NCI-H748 (cell line): ENCODE results near the gene WDR45B.

Experiments used
- DNase-seq: peaks from one replicate; lab custom pipeline; 2025; ENCODE audit not compliant: unreplicated experiment; lab: John Stamatoyannopoulos, UW

The WDR45B gene

DNA sequence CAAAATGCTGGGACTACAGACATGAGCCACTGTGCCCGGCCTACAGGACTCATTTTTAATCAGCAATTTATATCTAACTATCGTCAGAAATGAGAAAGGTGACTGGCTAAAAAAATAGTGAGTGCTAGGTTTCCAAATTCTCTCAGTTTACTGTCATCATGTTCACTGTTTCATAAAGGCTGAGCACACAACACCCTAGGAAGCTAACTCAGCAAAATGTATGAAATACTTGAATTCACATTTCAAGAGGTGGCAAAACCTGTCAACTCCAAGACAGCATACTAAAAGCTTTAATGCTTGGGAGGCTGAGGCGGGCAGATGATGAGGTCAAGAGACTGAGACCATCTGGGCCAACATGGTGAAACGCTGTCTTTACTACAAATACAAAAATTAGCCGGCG, 16.7 kb downstream of the WDR45B start:
- DNase-seq, result no peak

DNA sequence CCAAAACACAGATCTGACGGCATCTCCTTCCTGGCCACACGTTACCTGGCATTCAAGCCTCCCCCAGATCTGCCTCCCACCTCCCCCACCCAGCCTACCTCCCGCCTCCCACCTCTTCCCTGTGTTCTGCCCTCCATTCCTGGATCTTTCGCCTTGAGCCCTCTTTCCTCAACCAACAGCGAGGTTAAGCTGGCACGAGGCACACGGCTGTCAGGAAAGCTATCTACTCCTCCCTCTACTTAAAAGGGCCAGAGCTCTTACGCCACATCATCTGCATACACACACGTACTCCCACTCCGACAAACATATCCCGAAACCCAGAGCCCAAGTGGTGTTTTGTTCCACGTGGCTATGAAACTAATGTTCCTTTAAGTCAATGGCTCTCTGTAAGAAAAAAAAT, 18.0 kb downstream of the WDR45B start:
- no peak for DNase-seq

DNA sequence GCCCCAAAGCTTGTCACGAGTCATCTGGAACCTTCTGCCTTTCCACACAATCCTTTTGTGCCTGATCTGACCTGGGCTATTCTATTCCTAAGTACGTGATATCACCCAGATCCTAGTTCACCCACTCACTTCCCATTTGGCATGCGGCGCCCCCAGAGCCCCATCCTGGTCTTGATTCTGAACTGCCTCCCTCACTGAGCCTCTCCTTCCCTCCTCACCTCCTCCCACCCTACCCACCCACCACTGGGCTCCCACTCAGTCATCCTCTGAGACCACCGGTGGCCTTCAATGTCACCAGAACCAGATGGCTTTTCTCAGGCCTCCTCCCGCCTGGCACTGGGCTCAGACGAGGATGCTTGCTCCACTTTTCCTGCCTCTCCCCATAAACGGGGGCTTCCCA, 18.5 kb downstream of the WDR45B start:
- DNase-seq, result no peak

DNA sequence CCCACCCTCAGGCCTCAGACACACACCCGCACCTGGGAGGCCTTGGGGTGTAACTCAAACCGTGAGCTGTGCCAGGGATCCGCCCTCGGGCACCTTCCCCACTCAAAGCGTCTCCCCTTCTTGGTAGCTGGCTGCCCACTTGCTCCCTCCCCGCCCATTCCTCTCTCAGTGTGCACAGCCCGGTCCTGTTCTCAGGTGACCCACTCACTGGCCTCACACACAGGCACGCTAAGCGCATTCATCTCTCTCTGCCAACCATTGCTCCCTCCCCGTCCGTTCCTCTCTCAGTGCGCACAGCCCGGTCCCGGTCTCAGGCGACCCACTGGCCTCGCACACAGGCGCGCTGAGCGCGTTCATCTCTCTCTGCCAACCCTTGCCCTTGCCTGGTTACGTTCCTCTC, 20.8 kb downstream of the WDR45B start:
- DNase-seq, result no peak

DNA sequence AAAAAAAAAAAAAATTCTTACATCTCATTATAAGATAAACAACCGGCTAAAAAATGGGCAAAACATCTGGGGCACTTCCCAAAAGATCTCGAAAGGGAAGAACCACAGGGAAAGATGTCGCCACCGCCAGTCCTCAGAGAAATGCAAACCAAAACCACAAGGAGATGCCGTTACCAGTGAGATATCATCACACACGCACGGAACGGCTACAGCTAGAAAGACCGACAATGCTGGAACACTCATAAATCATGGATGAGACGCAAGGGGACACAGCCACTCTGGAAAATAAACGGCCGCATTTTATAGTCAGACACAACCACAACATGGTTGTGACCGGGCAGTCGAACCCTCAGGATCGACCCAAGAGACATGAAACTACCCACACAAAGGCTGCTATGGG, 24.5 kb downstream of the WDR45B start:
- no peak for DNase-seq

DNA sequence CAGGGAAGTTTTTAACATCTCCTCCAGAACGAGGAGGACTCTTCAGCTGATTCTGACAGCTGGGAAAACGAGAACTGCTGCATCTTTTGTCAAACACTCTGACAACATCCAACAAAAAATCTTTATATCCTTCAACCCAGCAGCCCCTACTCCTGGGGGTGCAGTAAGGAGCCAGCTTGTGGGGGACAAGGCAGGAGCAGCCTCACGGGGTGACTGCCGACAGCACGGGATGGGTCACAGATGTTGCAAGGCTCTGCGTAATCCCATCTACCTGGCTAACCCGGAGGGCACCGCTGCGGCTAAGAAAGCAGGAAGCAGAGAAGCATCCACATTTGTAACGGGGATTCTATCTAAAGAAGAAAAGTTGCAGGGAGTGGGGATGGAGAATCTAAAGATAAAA, 28.6 kb downstream of the WDR45B start:
- DNase-seq, result no peak

DNA sequence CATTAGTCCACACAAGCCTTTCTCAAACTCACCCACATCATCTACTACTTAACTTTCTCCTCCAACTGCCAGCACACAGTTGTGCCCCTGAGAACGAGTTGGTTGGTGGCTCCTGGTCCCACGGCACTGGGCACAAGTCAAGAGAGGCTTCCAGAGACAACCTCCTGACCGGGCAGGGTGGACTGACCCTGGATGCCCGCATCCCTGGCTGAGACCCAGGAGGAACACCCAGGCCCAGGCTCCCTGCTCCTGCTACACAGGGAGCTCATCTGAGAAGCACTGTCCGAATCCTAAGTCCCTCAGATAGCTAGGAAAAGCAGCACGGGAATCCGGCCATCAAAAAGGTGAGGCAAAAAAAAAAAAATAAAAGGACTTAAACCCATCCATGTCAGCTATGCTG, 29.0 kb downstream of the WDR45B start:
- no peak for DNase-seq

DNA sequence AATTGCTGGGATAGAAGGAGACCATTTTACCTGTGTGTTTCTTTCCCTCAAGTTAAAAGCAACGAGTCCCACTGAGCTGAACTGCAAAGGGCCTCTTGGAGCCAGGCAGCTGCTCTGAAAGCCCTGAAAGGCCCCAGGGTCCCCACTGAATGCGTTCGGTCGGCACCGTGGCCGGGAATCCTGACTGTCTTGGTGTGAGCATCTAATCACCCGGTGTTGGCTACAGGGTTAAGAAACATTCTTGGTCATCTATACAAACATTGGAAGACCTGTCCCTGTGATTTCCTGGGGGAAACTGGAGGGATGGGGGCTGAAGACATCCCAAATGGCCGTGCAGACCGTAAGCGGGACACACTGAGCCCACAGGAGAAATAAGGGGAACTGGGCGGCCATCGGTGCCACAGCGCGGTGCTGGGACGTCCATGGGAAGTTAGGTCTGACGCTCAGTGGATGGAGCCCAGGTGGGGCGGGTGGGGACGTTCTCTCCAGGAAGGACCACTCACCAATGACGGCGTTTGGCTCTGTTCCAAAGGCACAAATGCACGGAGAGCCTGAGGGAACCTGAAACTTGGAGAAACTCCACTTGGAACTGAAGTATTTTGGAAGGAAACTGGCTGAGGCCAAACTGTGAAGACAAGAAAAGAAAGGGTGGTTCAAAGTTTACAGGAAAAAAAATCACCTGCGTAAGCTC, 32.1 kb downstream of the WDR45B start:
- DNase-seq, result no peak

DNA sequence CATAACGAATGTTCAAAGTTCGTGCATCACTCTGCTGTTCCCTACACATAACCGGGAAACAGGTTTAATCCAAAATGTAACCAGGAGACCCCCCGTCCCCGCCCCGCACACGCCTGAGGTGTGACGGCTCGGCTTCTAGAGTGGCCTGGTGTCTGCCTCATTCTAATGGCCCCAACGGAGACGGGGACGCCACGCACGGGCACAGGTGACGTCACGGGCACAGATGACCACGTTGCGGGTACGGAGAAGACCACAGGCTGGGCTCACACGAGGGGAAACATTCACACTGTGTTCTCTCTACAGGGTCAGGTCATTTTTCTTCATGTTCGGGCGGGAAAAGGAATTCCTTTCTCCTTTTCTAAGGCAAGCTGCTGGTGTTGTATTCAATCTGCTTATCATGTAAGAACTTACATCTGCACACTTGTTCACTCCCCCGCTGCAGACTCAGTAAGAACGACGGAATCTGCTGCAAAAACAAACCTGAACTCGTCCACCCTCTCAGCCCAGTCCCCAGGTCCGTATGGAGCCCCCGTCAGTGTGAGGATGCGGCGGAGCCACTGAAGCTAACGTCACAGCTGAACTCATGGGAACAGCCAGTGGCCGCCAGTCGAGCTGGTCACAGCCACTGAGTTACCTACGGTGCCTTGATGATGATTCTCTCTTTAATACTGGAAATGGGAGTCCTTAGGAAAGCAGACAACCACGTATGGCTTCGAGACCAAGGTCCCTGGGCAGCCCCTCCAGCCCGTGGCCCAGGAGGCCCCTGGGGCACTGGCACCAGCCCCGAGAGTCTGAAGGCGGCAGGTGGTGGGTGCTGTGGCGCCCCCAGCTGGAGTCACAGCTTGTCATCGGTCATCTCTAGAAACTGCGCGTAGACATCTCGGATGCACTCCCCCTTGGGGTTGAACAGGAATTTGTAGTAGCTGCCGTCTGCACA, 32.9 kb downstream of the WDR45B start:
- no peak for DNase-seq

DNA sequence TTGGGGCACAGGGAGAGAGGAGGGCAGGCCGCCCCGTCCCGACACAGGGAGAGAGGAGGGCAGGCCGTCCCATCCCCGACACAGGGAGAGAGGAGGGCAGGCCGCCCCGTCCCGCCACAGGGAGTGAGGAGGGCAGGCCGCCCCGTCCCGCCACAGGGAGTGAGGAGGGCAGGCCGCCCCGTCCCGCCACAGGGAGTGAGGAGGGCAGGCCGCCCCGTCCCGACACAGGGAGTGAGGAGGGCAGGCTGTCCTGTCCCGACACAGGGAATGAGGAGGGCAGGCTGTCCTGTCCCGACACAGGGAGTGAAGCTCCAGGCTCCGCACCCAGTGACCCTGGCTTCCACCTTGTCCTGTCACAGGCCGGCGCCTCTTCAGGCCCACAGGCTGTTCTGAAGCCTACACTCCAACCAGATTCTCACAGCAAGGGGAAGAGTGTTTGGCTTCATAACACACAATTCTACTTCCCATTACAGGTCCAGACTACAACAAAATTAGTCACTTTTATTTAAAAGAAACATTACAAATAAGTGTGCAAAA, 34.1 kb downstream of the WDR45B start:
- DNase-seq, result no peak

DNA sequence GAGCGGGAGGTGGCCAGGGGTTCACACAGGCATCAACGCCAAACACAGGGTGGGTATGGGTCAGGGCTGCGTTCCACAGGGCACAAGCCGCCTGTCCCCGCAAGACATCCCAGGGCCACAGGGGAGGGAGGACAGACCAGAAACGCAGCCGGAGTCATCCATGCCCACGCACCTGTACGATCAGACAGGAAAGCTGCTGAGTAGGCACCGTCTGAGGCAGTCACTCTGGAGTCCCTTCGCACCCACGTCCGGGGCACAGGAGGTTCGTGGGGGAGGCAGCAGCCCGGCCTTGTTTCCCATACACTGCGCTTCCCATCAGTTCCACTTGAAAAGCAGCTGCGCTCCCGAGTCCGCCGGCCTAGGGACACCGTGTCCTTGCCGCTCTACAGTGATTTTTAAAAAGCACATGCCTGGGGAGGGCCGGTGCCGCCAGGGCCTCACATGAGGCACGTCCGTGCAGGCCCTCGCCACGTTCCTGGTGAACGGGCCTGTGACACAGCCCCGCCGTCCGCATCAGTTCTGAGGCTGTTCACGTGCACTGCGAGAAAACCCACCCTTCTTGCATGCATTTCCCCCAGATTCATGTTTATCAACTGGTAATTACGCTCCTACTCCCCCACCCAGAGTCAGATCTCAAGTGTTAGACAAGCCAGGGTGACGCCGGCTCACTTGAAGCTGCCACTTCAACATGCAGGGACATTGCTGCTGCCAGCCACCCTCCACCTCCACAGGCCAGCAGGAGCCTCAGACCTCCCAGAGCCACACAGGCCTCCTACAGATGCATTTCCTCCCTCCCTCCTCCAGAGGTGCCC, 34.8 kb downstream of the WDR45B start:
- no peak for DNase-seq

DNA sequence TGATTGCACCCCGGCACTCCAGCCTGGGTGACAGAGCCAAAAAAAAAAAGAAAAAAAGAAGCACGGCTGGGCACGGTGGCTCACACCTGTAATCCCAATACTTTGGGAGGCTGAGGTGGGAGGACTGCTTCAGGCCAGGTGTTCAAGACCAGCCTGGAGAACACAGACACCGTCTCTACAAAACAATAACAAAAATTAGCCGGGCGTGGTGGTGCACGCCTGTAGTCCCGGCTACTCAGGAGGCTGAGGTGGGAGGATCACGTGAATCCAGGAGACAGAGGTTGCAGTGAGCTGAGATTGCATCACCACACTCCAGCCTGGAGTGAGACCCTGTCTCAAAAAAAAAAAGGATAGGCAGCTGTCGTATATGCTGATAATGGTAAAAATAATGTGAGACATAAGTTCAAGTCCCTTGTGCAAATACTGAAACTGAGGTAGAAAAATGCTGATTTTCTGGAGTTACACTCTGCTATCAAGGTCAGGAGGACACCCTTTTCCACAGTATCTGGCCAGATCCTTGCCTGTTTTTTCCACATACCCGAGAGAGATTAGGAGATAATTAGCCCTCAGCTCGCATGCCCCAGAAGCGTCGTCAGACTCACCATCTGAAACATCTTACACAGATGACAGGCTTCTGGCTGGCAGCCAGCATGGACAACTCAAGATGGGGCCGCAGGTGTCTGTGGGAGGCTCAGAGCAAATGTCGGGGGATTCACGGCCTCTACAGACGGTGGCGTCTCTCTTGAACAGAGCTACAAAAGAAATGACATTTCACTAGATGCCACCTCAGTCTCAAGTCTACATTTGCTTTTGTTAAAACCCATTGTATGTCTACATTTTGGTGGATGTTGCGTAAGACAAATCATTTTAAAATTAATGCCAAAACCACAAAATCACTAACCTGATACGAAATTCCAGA, 36.8 kb downstream of the WDR45B start:
- DNase-seq, result no peak

DNA sequence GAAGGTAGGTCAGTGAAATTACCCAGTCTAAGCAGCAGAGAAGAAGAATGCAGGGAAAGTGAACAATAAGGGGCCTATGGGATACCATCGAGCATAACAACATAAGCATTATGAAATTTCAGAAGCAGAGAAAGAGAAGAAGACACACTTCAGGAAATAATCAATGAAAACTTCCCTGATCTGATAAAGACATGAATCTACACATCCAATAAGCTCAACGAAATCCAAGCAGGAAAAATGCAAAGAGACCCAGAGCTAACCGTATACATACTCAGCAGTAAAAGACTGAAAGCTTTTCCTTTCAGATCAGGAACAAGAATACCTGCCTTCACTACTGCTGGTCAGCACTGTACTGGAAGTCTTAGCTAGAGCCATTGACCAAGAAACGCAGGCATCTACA, 38.6 kb downstream of the WDR45B start:
- DNase-seq, result no peak

DNA sequence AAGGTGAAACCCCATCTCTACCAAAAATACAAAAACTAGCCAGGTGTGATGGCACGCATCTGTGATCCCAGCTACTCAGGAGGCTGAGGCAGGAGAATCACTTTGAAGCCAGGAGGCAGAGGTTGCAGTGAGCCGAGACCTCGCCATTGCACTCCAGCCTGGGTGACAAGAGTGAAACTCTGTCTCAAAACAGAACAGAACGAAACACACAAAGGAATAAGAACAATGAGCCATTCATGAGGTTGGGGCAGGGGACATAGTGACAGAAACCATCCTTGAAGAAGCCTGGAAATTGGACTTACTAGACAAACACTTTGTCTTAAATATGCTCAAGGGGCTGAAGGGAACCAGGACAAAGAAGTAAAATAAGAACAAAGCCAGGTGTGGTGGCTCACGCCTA, 39.4 kb downstream of the WDR45B start:
- no peak for DNase-seq

DNA sequence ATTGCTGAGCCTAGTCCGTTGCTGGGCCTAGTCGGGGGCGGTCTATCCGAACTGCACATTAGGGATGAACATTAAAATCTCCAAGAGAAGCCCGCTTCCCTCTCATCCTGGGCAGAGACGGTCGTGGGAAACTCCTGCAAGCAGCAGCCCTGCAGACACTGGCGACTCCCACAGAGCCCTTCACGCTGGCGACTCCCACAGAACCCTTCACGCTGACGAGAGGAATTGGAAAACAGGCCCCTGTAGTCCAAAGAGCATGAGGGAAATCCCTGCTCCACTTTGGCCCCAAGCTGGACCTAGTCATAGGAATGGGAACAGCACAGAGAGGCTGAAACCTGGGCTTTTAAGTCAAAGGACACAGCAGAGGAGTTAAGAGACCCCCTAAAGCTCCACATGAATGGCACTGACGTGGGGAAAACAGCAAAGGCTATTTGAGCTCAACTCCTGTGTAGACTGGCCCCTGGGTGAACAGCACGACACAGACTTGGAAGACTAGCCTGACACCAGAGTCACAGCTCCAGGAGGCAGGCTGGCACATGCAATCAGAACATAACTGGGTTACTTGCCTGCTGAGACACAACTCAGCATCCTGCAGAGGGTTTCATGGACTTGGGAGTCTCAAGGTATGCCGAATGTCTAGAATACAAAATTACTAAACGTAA, 42.2 kb downstream of the WDR45B start:
- no peak for DNase-seq

DNA sequence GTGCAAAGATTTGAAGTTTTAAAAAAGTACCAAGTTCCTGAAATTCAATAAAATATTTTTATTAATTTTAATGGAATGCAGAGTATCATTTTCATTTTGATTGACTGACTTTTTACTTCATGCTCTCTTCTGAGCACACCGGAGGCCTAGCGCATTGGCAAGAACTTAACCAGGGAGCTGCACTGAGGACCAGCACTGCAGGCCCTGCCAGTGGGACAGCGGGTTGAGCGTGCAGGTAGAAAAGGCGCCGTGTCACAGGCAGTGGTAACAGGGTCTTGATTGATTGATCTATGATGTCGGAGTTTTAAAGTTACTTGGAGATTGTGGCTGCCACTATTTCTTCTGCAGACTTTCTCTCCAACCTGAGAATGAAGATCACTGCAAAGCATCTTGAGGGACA, 43.7 kb downstream of the WDR45B start:
- DNase-seq, result no peak

DNA sequence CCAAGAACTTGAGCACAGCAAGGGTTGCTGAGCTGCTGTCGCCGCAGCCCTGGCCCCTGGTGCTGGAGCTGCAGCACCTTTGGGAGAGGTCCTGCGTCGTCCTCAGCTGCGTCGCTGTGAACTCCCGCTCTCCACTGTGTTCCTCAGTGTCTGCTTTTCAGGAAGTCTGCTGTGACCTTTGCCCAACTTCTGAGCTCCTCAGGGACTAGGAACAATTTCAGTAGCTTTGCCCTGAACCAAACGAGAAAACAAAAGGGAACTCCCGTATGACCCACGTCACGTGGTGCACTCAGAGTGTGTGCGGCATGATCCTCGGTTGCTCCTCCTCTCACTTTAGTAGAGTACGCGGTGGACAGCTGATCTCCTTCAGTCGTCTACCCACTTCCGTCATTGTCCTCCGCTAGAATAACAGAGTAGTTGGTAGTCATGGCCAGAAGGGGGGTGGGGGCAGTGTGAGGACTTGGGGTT, 44.2 kb downstream of the WDR45B start:
- no peak for DNase-seq

DNA sequence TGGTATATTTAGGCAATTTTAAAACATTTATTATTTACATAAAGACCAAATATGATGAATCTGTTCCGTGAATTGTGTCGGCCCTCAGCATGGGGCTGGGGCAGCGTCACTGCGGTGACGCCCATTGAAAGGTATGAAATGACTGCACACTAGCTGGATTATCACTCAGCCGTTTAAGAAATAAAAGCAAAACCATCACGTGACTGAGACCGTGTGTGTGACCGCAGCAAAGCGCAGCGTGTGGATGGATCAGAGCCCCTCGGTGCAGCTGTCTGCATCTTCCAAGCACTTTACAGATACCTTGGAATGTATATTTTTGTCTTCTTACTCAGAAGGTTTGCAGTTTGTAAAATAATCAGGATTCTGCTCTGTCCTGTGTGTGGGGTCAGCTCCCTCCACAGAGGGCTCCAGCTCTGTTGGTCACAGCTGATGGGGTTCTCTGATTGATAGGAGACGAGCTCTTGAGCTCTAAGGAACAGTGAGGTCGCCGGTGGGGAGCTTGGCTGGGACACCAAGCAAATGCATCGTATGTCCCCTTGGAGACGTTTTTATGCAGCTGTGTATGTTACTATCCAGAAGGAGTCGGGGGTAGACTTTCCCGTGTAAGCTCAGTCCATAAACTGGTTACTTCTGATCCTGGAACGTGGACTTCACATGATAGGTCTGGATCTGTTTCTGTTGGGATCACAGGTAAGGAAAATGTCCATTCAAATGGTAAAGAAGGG, 45.1 kb downstream of the WDR45B start:
- no peak for DNase-seq

DNA sequence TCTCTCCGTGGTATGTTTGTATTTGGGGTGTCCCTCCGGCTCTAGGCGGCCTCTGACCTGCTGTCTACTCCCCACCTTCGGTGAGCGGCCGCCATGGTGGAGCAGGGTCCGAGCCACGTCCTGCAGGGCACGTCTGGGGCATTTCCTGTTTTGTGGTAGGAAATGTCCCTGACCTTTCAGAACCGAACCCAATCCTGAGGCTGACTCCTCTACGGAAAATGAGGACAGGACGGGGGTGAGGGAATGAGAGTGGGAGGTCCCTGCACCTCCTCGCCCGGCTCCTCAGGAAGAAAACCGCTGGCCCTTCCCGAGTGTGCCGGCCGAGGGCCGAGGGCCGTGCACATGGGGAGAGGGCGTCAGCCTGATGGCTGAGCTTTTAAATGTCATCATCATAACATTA, 45.8 kb downstream of the WDR45B start:
- no peak for DNase-seq
